ENCODE measurements around the gene SCAF8.

Gene SCAF8

GRCh38 chr6:154791556-154792317, 58.5 kb downstream of the SCAF8 start:
- no CpG with 5 or more reads among the region's 5 CpGs for WGBS (ENCODE audit: extremely low coverage, insufficient coverage, insufficient read length)
- Histone ChIP-seq H3K36me3 (ENCODE audit: control insufficient read depth in 1 of 2, insufficient read depth in 2 of 2, low read length in 2 of 2) (peaks cover 5 to 10% of the 10 kb centered on the region in 2 experiments), H4K8ac (ENCODE audit: low read depth, low read length) (no peak overlapping the region)

GRCh38 chr6:154792325-154792724, 59.1 kb downstream of the SCAF8 start:
- Histone ChIP-seq H4K8ac (ENCODE audit: low read depth, low read length) (no peak overlapping the region), H2BK12ac (ENCODE audit: low read length) (no peak overlapping the region), H2AFZ (ENCODE audit: insufficient read depth, low read length, poor library complexity) (no peak overlapping the region), H3K79me1 (ENCODE audit: low read length) (no peaks in the 10 kb centered on the region), H3K27me3 (ENCODE audit: insufficient read depth, low read length) (no peaks in the 10 kb centered on the region), H3K27ac (ENCODE audit: low read depth, low read length) (no peak overlapping the region), H3K9me3 (ENCODE audit: insufficient read depth, low read depth, low read length) (no peaks in the 10 kb centered on the region), H4K91ac (ENCODE audit: low read depth, low read length) (no peak overlapping the region), H3K14ac (ENCODE audit: low read length) (no peak overlapping the region), H2BK5ac (ENCODE audit: low read depth, low read length, poor library complexity) (no peak overlapping the region), H3K79me2 (ENCODE audit: control insufficient read depth, insufficient read depth, low read length, poor library complexity) (no peaks in the 10 kb centered on the region), H3K36me3 (ENCODE audit: control insufficient read depth in 1 of 2, insufficient read depth in 2 of 2, low read length in 2 of 2) (peaks cover 5 to 10% of the 10 kb centered on the region in 2 experiments), H3K4me2 (ENCODE audit: low read length) (no peak overlapping the region), H3K23ac (ENCODE audit: low read length) (no peak overlapping the region), H3K9ac (ENCODE audit: low read length) (no peak overlapping the region), H2BK120ac (ENCODE audit: insufficient read depth, low read length, poor library complexity) (no peak overlapping the region), H3K4ac (ENCODE audit: low read depth, low read length) (no peak overlapping the region), H3K4me3 (ENCODE audit: low read depth, low read length) (no peak overlapping the region), H3K4me1 (ENCODE audit: control insufficient read depth in 1 of 2, insufficient read depth in 2 of 2, low read length in 2 of 2) (no peaks in the 10 kb centered on the region), H2AK5ac (ENCODE audit: low read length) (no peak overlapping the region), H4K12ac (ENCODE audit: low read depth, low read length) (no peak overlapping the region), H3K18ac (ENCODE audit: low read length) (no peak overlapping the region)
- no peak for DNase-seq
- WGBS (ENCODE audit: extremely low coverage, insufficient coverage, insufficient read length), result no CpG with 5 or more reads among the region's 4 CpGs

More at GRCh38 chr6:154791556-154792317, 58.5 kb downstream of the SCAF8 start:
- H3K79me2 ChIP-seq (ENCODE audit: control insufficient read depth, insufficient read depth, low read length, poor library complexity), result no peaks in the 10 kb centered on the region
- no peak overlapping the region for H3K4me2 ChIP-seq (ENCODE audit: low read length)
- H2AK5ac ChIP-seq (ENCODE audit: low read length), result no peak overlapping the region
- H2AFZ ChIP-seq (ENCODE audit: insufficient read depth, low read length, poor library complexity), result no peak overlapping the region
- no peak overlapping the region for H2BK120ac ChIP-seq (ENCODE audit: insufficient read depth, low read length, poor library complexity)
- peaks cover 2% of the 10 kb centered on the region for H3K79me1 ChIP-seq (ENCODE audit: low read length)
- H3K4me3 ChIP-seq (ENCODE audit: low read depth, low read length), result no peak overlapping the region
- H2BK12ac ChIP-seq (ENCODE audit: low read length), result no peak overlapping the region
- no peak overlapping the region for H4K91ac ChIP-seq (ENCODE audit: low read depth, low read length)
- H3K4me1 ChIP-seq (ENCODE audit: control insufficient read depth in 1 of 2, insufficient read depth in 2 of 2, low read length in 2 of 2), result peaks cover 4% of the 10 kb centered on the region in 2 experiments
- no peak overlapping the region for H4K12ac ChIP-seq (ENCODE audit: low read depth, low read length)
- no peak overlapping the region for H3K14ac ChIP-seq (ENCODE audit: low read length)
- no peak overlapping the region for H3K4ac ChIP-seq (ENCODE audit: low read depth, low read length)
- no peak overlapping the region for H3K18ac ChIP-seq (ENCODE audit: low read length)
- DNase-seq, result peak in 1 of 2 donors; percentile 10
- H3K9ac ChIP-seq (ENCODE audit: low read length), result no peak overlapping the region
- no peak overlapping the region for H2BK5ac ChIP-seq (ENCODE audit: low read depth, low read length, poor library complexity)
- no peaks in the 10 kb centered on the region for H3K9me3 ChIP-seq (ENCODE audit: insufficient read depth, low read depth, low read length)
- H3K23ac ChIP-seq (ENCODE audit: low read length), result no peak overlapping the region
- H3K27me3 ChIP-seq (ENCODE audit: insufficient read depth, low read length), result no peaks in the 10 kb centered on the region
- H3K27ac ChIP-seq (ENCODE audit: low read depth, low read length), result no peak overlapping the region

GRCh38 chr6:154792761-154793160, 59.5 kb downstream of the SCAF8 start:
- WGBS (ENCODE audit: extremely low coverage, insufficient coverage, insufficient read length), result no CpG with 5 or more reads among the region's 3 CpGs
- H3K4me2 ChIP-seq (ENCODE audit: low read length), result no peak overlapping the region
- no peak overlapping the region for H2AK5ac ChIP-seq (ENCODE audit: low read length)
- no peaks in the 10 kb centered on the region for H3K9me3 ChIP-seq (ENCODE audit: insufficient read depth, low read depth, low read length)
- H3K36me3 ChIP-seq (ENCODE audit: control insufficient read depth in 1 of 2, insufficient read depth in 2 of 2, low read length in 2 of 2), result peaks cover 5 to 10% of the 10 kb centered on the region in 2 experiments
- no peak overlapping the region for H2BK120ac ChIP-seq (ENCODE audit: insufficient read depth, low read length, poor library complexity)
- H4K8ac ChIP-seq (ENCODE audit: low read depth, low read length), result no peak overlapping the region
- no peaks in the 10 kb centered on the region for H3K79me1 ChIP-seq (ENCODE audit: low read length)
- H3K14ac ChIP-seq (ENCODE audit: low read length), result no peak overlapping the region
- H2AFZ ChIP-seq (ENCODE audit: insufficient read depth, low read length, poor library complexity), result no peak overlapping the region
- H3K79me2 ChIP-seq (ENCODE audit: control insufficient read depth, insufficient read depth, low read length, poor library complexity), result no peaks in the 10 kb centered on the region
- no peak overlapping the region for H3K4me3 ChIP-seq (ENCODE audit: low read depth, low read length)
- no peak overlapping the region for H4K91ac ChIP-seq (ENCODE audit: low read depth, low read length)
- no peak overlapping the region for H3K4ac ChIP-seq (ENCODE audit: low read depth, low read length)
- H3K27me3 ChIP-seq (ENCODE audit: insufficient read depth, low read length), result no peaks in the 10 kb centered on the region
- H3K4me1 ChIP-seq (ENCODE audit: control insufficient read depth in 1 of 2, insufficient read depth in 2 of 2, low read length in 2 of 2), result no peaks in the 10 kb centered on the region
- DNase-seq, result peak; percentile 43 to 83
- H2BK5ac ChIP-seq (ENCODE audit: low read depth, low read length, poor library complexity), result no peak overlapping the region
- no peak overlapping the region for H3K23ac ChIP-seq (ENCODE audit: low read length)
- H4K12ac ChIP-seq (ENCODE audit: low read depth, low read length), result no peak overlapping the region
- H3K18ac ChIP-seq (ENCODE audit: low read length), result no peak overlapping the region
- no peak overlapping the region for H3K9ac ChIP-seq (ENCODE audit: low read length)
- H3K27ac ChIP-seq (ENCODE audit: low read depth, low read length), result no peak overlapping the region
- no peak overlapping the region for H2BK12ac ChIP-seq (ENCODE audit: low read length)

GRCh38 chr6:154796484-154796883, 63.3 kb downstream of the SCAF8 start:
- Histone ChIP-seq H3K4me3 (ENCODE audit: low read depth, low read length) (no peak overlapping the region), H3K4me2 (ENCODE audit: low read length) (no peak overlapping the region), H3K79me2 (ENCODE audit: control insufficient read depth, insufficient read depth, low read length, poor library complexity) (no peaks in the 10 kb centered on the region), H3K4me1 (ENCODE audit: control insufficient read depth in 1 of 2, insufficient read depth in 2 of 2, low read length in 2 of 2) (no peaks in the 10 kb centered on the region), H3K23ac (ENCODE audit: low read length) (no peak overlapping the region), H4K12ac (ENCODE audit: low read depth, low read length) (no peak overlapping the region), H3K27ac (ENCODE audit: low read depth, low read length) (no peak overlapping the region), H3K4ac (ENCODE audit: low read depth, low read length) (no peak overlapping the region), H3K9ac (ENCODE audit: low read length) (no peak overlapping the region), H3K36me3 (ENCODE audit: control insufficient read depth in 1 of 2, insufficient read depth in 2 of 2, low read length in 2 of 2) (peaks cover 8 to 12% of the 10 kb centered on the region in 2 experiments), H3K27me3 (ENCODE audit: insufficient read depth, low read length) (no peaks in the 10 kb centered on the region), H2BK5ac (ENCODE audit: low read depth, low read length, poor library complexity) (no peak overlapping the region), H2BK12ac (ENCODE audit: low read length) (no peak overlapping the region), H3K9me3 (ENCODE audit: insufficient read depth, low read depth, low read length) (no peaks in the 10 kb centered on the region), H3K18ac (ENCODE audit: low read length) (no peak overlapping the region), H2AK5ac (ENCODE audit: low read length) (no peak overlapping the region), H3K79me1 (ENCODE audit: low read length) (no peaks in the 10 kb centered on the region), H2AFZ (ENCODE audit: insufficient read depth, low read length, poor library complexity) (no peak overlapping the region), H2BK120ac (ENCODE audit: insufficient read depth, low read length, poor library complexity) (no peak overlapping the region), H4K91ac (ENCODE audit: low read depth, low read length) (no peak overlapping the region), H3K14ac (ENCODE audit: low read length) (no peak overlapping the region), H4K8ac (ENCODE audit: low read depth, low read length) (no peak overlapping the region)
- DNase-seq, result no peak
- WGBS (ENCODE audit: extremely low coverage, insufficient coverage, insufficient read length), result no CpG with 5 or more reads among the region's 3 CpGs
